ENCODE measurements around the gene PRKAR2B. TPM values are rescaled to one million over a fixed set of nuclear protein-coding genes. Genes with fewer than 3 reads are reported as not detected.

PRKAR2B gene
- total RNA-seq, 4 donors from 2014 or later, result 89.5 to 127 (median 102) TPM

GRCh38 chr7:107147464-107148393 is 103.2 kb downstream of the PRKAR2B start:
- H3K4me3 ChIP-seq, result no peak overlapping the region

DNA sequence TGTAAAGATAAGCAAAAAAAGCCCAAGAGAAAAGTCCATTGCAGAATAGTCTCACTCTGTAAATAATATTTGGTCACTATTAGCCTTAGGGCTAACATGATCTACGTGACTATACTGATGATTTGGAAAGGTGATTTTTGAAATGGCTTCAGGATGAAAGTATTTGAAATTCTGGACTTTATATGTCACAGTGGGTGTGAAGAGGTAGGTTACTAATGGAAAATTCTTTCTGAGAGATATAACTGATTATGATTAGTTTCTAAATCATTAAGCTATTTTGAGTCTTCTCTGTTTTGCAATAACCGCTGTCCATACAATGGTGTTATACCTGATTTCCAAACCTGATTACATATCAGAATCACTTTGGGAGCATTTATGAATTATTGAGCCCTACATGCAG is 104.2 kb downstream of the PRKAR2B start:
- Histone ChIP-seq H3K27me3 (no peaks in the 10 kb centered on the region), H3K27ac (replicated peaks in 1 of 4) (no peak overlapping the region), H3K4me1 (peaks cover 3 to 18% (median 15%) of the 10 kb centered on the region in 4 donors), H3K9me3 (no peaks in the 10 kb centered on the region), H3K4me3 (no peak overlapping the region), H3K36me3 (peaks cover 0 to 6% (median 2%) of the 10 kb centered on the region in 4 donors)
- 90% methylated on average over 2 of the region's 2 CpGs for WGBS
- TF ChIP-seq, protein P1, sequence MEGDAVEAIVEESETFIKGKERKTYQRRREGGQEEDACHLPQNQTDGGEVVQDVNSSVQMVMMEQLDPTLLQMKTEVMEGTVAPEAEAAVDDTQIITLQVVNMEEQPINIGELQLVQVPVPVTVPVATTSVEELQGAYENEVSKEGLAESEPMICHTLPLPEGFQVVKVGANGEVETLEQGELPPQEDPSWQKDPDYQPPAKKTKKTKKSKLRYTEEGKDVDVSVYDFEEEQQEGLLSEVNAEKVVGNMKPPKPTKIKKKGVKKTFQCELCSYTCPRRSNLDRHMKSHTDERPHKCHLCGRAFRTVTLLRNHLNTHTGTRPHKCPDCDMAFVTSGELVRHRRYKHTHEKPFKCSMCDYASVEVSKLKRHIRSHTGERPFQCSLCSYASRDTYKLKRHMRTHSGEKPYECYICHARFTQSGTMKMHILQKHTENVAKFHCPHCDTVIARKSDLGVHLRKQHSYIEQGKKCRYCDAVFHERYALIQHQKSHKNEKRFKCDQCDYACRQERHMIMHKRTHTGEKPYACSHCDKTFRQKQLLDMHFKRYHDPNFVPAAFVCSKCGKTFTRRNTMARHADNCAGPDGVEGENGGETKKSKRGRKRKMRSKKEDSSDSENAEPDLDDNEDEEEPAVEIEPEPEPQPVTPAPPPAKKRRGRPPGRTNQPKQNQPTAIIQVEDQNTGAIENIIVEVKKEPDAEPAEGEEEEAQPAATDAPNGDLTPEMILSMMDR (IDR thresholded peaks at IDR 0.05), result no peak
- TF ChIP-seq EP300 (IDR thresholded peaks at IDR 0.05) (no peak), POLR2AphosphoS5 (IDR thresholded peaks at IDR 0.05) (no peak), POLR2A (IDR thresholded peaks at IDR 0.05; ENCODE audit: low read depth) (no peak)
- intact Hi-C loops (cut with DNase I), result loop anchor here (5.0 to 10.0 kb wide), 2 partner anchors 104 to 356 kb away; partner anchors contain the start of gene PRKAR2B
- no peak for DNase-seq (ENCODE audit: extremely low spot score)

More at GRCh38 chr7:107147464-107148393, 103.2 kb downstream of the PRKAR2B start:
- Histone ChIP-seq H3K27me3 (no peaks in the 10 kb centered on the region), H3K27ac (replicated peaks in 1 of 4) (peak overlapping the region in 2 of 4 donors; percentile 1 to 11), H3K36me3 (peaks cover 0 to 6% (median 0%) of the 10 kb centered on the region in 4 donors), H3K9me3 (no peaks in the 10 kb centered on the region), H3K4me1 (peaks cover 3 to 18% (median 15%) of the 10 kb centered on the region in 4 donors)
- DNase-seq (ENCODE audit: extremely low spot score), result no peak
- intact Hi-C loops (cut with DNase I), result loop anchor here (5.0 to 10.0 kb wide), 2 partner anchors 103 to 355 kb away; partner anchors contain the start of gene PRKAR2B
- 22% methylated on average over 3 of the region's 3 CpGs for WGBS
- no peak for TF ChIP-seq POLR2AphosphoS5 (IDR thresholded peaks at IDR 0.05)
- TF ChIP-seq, protein P1 (IDR thresholded peaks at IDR 0.05), result peak; percentile 59 to 63 (median 60)

DNA sequence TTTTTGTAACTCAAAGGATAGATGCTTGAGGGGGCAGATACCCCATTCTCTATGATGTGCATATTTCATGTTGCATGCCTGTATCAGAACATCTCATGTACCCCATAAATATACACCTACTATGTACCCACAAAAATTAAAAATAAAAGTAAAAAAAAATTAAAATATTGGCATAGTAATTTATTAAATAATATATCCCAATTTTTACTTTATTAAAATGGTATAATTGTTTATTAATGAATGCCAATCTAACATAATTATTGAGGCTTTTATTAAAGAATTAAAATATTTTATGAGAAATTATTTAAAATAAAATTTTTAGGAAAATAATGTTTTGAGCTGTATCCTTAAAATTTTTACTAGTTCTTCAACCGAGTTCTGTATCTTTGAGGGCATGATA is 105.4 kb downstream of the PRKAR2B start:
- Histone ChIP-seq H3K4me1 (peaks cover 3 to 18% (median 15%) of the 10 kb centered on the region in 4 donors), H3K27ac (replicated peaks in 1 of 4) (no peak overlapping the region), H3K36me3 (peaks cover 0 to 9% (median 3%) of the 10 kb centered on the region in 4 donors), H3K27me3 (no peaks in the 10 kb centered on the region), H3K4me3 (no peak overlapping the region), H3K9me3 (no peaks in the 10 kb centered on the region)
- 88% methylated on average over 1 of the region's 1 CpG for WGBS
- TF ChIP-seq POLR2AphosphoS5 (IDR thresholded peaks at IDR 0.05) (no peak), EP300 (IDR thresholded peaks at IDR 0.05) (no peak), POLR2A (IDR thresholded peaks at IDR 0.05; ENCODE audit: low read depth) (no peak)
- TF ChIP-seq, protein P1 (IDR thresholded peaks at IDR 0.05), result no peak
- intact Hi-C loops (cut with DNase I), result loop anchor here (2.0 to 10.0 kb wide), 3 partner anchors 105 to 358 kb away; partner anchors contain the start of gene PRKAR2B
- no peak for DNase-seq (ENCODE audit: extremely low spot score)

DNA sequence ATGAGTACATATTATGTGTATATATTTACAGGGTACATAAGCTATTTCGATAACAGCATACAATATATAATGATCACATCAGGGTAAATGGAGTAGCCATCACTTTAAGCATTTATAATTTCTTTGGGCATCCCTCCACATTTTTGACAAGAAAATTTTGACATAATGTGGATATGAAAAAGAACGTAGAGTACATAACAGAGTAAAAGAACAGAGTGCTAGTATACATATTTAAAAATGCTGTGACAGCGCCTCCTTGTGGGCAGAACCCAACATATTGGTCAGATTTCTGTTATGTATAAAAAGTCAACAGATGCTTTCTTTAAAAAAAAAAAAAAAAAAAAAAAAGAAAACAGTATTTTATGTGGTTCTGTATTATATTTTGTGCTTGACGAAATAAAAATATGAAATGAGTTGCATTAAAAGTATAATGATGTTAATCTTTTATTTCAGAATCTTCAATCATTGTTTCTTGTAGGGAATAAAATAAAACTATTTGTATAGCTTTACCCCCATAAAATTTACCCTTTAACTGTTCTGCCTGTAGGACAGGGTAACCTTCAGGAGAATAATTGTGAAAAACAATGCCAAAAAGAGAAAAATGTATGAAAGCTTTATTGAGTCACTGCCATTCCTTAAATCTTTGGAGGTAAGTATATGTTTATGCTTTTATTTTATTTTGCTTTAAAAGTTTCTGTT is 106.0 kb downstream of the PRKAR2B start:
- intact Hi-C loops (cut with DNase I), result loop anchor here (2.0 kb wide), 1 partner anchor 204 kb away; no protein-coding TSS in a partner anchor
- TF ChIP-seq, protein P1 (IDR thresholded peaks at IDR 0.05), result peak; percentile 55 to 66 (median 61)
- no peak for TF ChIP-seq POLR2A (IDR thresholded peaks at IDR 0.05; ENCODE audit: low read depth)
- no peak for TF ChIP-seq EP300 (IDR thresholded peaks at IDR 0.05)

More for the DNA sequence above, 106.0 kb downstream of the PRKAR2B start:
- H3K27me3 ChIP-seq, result no peaks in the 10 kb centered on the region
- peak; percentile 95 for DNase-seq (ENCODE audit: extremely low spot score)
- no peak overlapping the region for H3K4me3 ChIP-seq
- H3K27ac ChIP-seq (replicated peaks in 1 of 4), result no peak overlapping the region
- peaks cover 0 to 12% (median 4%) of the 10 kb centered on the region in 4 donors for H3K36me3 ChIP-seq
- WGBS, result 23% methylated on average over 4 of the region's 4 CpGs
- no peaks in the 10 kb centered on the region for H3K9me3 ChIP-seq
- peaks cover 3 to 18% (median 15%) of the 10 kb centered on the region in 4 donors for H3K4me1 ChIP-seq
